ENCODE data around the gene ATP6V0A1.

DNA sequence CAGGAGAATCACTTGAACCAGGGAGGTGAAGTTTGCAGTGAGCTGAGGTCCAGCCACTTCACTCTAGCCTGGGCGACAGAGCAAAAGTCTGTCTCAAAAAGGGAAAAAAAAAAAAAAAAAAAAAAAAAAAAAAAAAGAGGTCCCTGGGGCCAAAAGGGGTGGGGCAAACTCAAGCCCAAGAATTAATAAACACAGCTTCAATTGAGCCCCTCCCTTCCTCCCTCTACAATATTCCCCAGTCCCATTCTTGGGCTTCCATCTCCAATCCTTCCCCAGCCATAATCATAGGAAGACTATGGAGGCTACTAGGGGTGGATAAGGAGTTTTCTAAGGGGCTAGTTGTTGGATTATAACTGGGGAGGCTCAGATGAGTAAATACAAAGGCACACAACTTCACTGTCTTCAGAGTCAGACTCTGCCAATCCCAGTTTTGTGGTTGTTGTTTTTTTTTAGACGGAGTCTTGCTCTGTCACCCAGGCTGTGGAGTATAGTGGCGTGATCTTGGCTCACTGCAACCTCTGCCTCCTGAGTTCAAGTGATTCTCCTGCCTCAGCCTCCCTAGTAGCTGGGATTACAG lies 45.1 kb upstream of the ATP6V0A1 start:
- TF ChIP-seq, protein P1, sequence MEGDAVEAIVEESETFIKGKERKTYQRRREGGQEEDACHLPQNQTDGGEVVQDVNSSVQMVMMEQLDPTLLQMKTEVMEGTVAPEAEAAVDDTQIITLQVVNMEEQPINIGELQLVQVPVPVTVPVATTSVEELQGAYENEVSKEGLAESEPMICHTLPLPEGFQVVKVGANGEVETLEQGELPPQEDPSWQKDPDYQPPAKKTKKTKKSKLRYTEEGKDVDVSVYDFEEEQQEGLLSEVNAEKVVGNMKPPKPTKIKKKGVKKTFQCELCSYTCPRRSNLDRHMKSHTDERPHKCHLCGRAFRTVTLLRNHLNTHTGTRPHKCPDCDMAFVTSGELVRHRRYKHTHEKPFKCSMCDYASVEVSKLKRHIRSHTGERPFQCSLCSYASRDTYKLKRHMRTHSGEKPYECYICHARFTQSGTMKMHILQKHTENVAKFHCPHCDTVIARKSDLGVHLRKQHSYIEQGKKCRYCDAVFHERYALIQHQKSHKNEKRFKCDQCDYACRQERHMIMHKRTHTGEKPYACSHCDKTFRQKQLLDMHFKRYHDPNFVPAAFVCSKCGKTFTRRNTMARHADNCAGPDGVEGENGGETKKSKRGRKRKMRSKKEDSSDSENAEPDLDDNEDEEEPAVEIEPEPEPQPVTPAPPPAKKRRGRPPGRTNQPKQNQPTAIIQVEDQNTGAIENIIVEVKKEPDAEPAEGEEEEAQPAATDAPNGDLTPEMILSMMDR (IDR thresholded peaks at IDR 0.05) = no peak
- TF ChIP-seq EZH2 (IDR thresholded peaks at IDR 0.05) = no peak

All from neural progenitor cell (in vitro differentiated cells).